MM.1S (cell line): ENCODE data around the gene RSPH6A.
A peak's percentile ranks its signal among the peaks of the same experiment; 100 is the strongest.

ENCODE experiments used
- DNase-seq: peaks from one replicate; pipeline ENCODE4 v3.0.0-alpha.2; 2015
- H2AFZ ChIP-seq: fragments of 300-600 bp; sonication (generic); 2 replicates; pipeline ENCODE4 v1.6.0; 2016; ENCODE audit warnings: antibody characterized with exemption, low read length
- H3F3A ChIP-seq: fragments of 300-600 bp; sonication (generic); 2 replicates; pipeline ENCODE4 v1.6.1; 2016; ENCODE audit warnings: mild to moderate bottlenecking, antibody characterized with exemption, low read length, moderate library complexity, mixed read lengths; ENCODE audit not compliant: insufficient read depth
- H3K27ac ChIP-seq: fragments of 300-600 bp; sonication (generic); 2 replicates; pipeline ENCODE4 v1.5.1; 2016; ENCODE audit warnings: mild to moderate bottlenecking, low read length
- H3K27me3 ChIP-seq: fragments of 300-600 bp; sonication (generic); replicated peaks from 2 replicates; pipeline ENCODE4 v1.6.0; 2016; ENCODE audit warnings: low read length; ENCODE audit not compliant: insufficient read depth
- H3K36me3 ChIP-seq: fragments of 300-600 bp; sonication (generic); replicated peaks from 2 replicates; pipeline ENCODE4 v1.6.1; 2016; ENCODE audit warnings: mild to moderate bottlenecking, low read length, mixed read lengths; ENCODE audit not compliant: insufficient read depth
- H3K4me1 ChIP-seq: fragments of 300-600 bp; sonication (generic); 2 replicates; pipeline ENCODE4 v1.6.1; 2016; ENCODE audit warnings: low read length, mixed read lengths
- H3K4me2 ChIP-seq: fragments of 300-600 bp; sonication (generic); 2 replicates; pipeline ENCODE4 v1.6.0; 2016; ENCODE audit warnings: low read depth, low read length
- H3K4me3 ChIP-seq: fragments of 300-600 bp; sonication (generic); 2 replicates; pipeline ENCODE4 v1.5.1; 2016; ENCODE audit warnings: low read length, mixed read lengths
- H3K79me2 ChIP-seq: fragments of 300-600 bp; sonication (generic); 2 replicates; pipeline ENCODE4 v1.6.1; 2016; ENCODE audit warnings: mixed run types, low read length, mixed read lengths
- H3K9ac ChIP-seq: fragments of 300-600 bp; sonication (generic); 2 replicates; pipeline ENCODE4 v1.6.1; 2016; ENCODE audit warnings: low read length, mixed read lengths
- H3K9me2 ChIP-seq: fragments of 300-600 bp; sonication (generic); replicated peaks from 2 replicates; pipeline ENCODE4 v1.6.1; 2016; ENCODE audit warnings: mild to moderate bottlenecking, low read length, mixed read lengths; ENCODE audit not compliant: insufficient read depth
- H3K9me3 ChIP-seq: fragments of 300-600 bp; sonication (generic); replicated peaks from 2 replicates; pipeline ENCODE4 v1.6.1; 2016; ENCODE audit warnings: mild to moderate bottlenecking, low read length, mixed read lengths; ENCODE audit not compliant: insufficient read depth
- H4K20me1 ChIP-seq: fragments of 300-600 bp; sonication (generic); 2 replicates; pipeline ENCODE4 v1.6.1; 2016; ENCODE audit warnings: mild to moderate bottlenecking, low read length, moderate library complexity, mixed read lengths; ENCODE audit not compliant: insufficient read depth
- EZH2 ChIP-seq: fragments of 300-600 bp; sonication (generic); optimal IDR thresholded peaks from 2 replicates; pipeline ENCODE3; 2017; ENCODE audit warnings: low read depth, mild to moderate bottlenecking, antibody characterized with exemption, low read length, mixed read lengths
- EZH2phosphoT487 ChIP-seq: fragments of 300-600 bp; sonication (generic); IDR thresholded peaks from 2 replicates; pipeline ENCODE4 v1.6.1; 2018; ENCODE audit warnings: antibody characterized with exemption, low read length
- TF ChIP-seq, protein P1 (sequence below): fragments of 300-600 bp; sonication (generic); IDR thresholded peaks from 2 replicates; pipeline ENCODE4 v1.5.1; 2016; ENCODE audit warnings: antibody characterized with exemption, low read length, mixed read lengths

The RSPH6A gene

DNA sequence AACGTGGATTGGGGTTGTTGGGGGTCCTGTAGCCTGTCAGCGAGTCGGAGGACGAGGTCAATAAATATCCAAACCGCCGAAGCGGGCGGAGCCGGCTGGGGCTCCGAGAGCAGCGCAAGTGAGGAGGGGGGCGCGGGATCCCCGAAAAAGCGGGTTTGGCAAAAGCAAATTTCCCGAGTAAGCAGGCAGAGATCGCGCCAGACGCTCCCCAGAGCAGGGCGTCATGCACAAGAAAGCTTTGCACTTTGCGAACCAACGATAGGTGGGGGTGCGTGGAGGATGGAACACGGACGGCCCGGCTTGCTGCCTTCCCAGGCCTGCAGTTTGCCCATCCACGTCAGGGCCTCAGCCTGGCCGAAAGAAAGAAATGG lies 45.3 kb downstream of the RSPH6A start:
- no peaks in the 10 kb centered on the region for H4K20me1 ChIP-seq
- H3K36me3 ChIP-seq: no peaks in the 10 kb centered on the region
- peak overlapping the region; percentile 83 for H2AFZ ChIP-seq
- H3K27me3 ChIP-seq: peaks cover 13% of the 10 kb centered on the region; the same call in 1 of the 2 replicates
- H3K9ac ChIP-seq: peak overlapping the region; percentile 64; the same call in 1 of the 2 replicates
- no peaks in the 10 kb centered on the region for H3K9me3 ChIP-seq
- peak; percentile 44 for DNase-seq
- H3K4me1 ChIP-seq: peaks cover 5% of the 10 kb centered on the region
- H3K27ac ChIP-seq: peak overlapping the region; percentile 76; the same call in 1 of the 2 replicates
- TF ChIP-seq EZH2phosphoT487 (no peak), EZH2 (no peak)
- TF ChIP-seq, protein P1, sequence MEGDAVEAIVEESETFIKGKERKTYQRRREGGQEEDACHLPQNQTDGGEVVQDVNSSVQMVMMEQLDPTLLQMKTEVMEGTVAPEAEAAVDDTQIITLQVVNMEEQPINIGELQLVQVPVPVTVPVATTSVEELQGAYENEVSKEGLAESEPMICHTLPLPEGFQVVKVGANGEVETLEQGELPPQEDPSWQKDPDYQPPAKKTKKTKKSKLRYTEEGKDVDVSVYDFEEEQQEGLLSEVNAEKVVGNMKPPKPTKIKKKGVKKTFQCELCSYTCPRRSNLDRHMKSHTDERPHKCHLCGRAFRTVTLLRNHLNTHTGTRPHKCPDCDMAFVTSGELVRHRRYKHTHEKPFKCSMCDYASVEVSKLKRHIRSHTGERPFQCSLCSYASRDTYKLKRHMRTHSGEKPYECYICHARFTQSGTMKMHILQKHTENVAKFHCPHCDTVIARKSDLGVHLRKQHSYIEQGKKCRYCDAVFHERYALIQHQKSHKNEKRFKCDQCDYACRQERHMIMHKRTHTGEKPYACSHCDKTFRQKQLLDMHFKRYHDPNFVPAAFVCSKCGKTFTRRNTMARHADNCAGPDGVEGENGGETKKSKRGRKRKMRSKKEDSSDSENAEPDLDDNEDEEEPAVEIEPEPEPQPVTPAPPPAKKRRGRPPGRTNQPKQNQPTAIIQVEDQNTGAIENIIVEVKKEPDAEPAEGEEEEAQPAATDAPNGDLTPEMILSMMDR: no peak
- peaks cover 14% of the 10 kb centered on the region for H3F3A ChIP-seq
- H3K4me2 ChIP-seq: peak overlapping the region; percentile 96
- H3K4me3 ChIP-seq: peak overlapping the region; percentile 67
- no peaks in the 10 kb centered on the region for H3K9me2 ChIP-seq
- H3K79me2 ChIP-seq: no peaks in the 10 kb centered on the region

DNA sequence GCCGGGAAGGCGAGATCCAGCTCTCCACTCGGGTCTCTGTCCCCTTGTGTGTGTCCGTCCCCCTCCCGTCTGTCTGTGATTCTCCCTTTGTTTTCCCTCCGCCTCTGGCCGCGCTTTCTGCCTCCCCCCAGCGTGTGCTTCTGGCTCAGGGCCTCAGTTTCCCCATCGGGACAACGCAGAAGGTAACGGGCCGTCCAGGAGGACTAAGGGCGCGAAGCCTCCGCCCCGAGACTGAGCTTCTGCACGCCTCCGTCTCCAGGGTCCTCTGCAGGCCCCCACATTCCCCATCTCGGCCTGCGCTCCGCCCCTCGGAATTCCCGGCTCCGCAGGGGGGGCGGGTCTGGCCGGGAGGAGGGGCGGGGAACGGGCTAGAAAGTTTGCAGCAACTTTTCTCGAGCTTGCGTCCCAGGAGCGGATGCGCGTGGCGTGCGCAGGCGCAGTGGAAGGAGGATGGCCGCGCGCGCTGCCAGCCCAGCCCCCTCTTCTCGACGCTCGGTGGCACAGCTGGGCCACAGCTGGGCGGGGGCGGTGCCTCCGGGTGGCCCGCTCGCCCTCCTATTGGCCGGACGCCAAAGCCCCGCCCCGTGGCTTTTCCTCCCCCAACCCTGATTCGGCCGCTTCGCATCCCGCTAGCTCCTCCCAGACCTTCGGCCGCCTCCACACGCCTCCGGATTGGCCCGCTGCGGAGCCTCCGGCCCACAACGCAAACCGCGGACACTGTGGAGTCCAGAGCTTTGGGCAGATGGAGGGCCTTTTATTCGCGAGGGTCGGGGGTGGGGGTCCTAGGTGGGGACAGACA lies 45.9 kb downstream of the RSPH6A start, which contains the start of gene SIX5:
SIX5 (minus strand) TSS at position 269 of the 799 bp plus-strand sequence. CDS start 408 bp downstream, outside the sequence.
- H3K9ac ChIP-seq: peak within 1 kb of the TSS; percentile 64; the same call in 1 of the 2 replicates
- peak within 1 kb of the TSS; percentile 76; the same call in 1 of the 2 replicates for H3K27ac ChIP-seq
- no peaks in the 10 kb centered on the region for H3K79me2 ChIP-seq
- TF ChIP-seq, protein P1: no peak
- TF ChIP-seq EZH2phosphoT487: no peak
- TF ChIP-seq EZH2: no peak
- H3K4me2 ChIP-seq: peak within 1 kb of the TSS; percentile 99
- no peaks in the 10 kb centered on the region for H4K20me1 ChIP-seq
- no peaks in the 10 kb centered on the region for H3K9me3 ChIP-seq
- H3K27me3 ChIP-seq: peaks cover 13% of the 10 kb centered on the region; the same call in 1 of the 2 replicates
- peaks cover 14% of the 10 kb centered on the region for H3F3A ChIP-seq
- H3K9me2 ChIP-seq: no peaks in the 10 kb centered on the region
- peaks cover 5% of the 10 kb centered on the region for H3K4me1 ChIP-seq
- DNase-seq: peak; percentile 97
- H3K36me3 ChIP-seq: no peaks in the 10 kb centered on the region
- peak within 1 kb of the TSS; percentile 90 for H3K4me3 ChIP-seq
- peak within 1 kb of the TSS; percentile 90 for H2AFZ ChIP-seq

DNA sequence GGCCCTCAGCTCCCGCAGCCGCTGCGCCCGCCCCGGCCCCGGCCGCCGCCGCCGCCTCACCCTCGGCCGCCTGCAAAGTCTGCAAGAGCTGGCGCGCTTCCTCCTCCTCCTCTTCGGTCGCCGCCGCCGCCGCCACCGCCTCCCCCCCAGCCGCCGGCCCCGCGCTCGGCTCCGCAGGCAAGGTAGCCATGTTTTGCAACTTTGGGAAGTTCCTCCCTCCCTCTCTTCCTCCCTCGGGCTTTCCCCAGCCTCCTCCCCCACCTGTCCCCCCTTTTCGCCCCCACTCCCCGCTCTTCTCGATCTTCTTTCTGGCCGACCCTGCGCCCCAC lies 46.5 kb downstream of the RSPH6A start:
- H3K4me1 ChIP-seq: peaks cover 5% of the 10 kb centered on the region
- no peak overlapping the region for H3K27ac ChIP-seq
- DNase-seq: no peak
- H3K79me2 ChIP-seq: no peaks in the 10 kb centered on the region
- H3F3A ChIP-seq: peaks cover 14% of the 10 kb centered on the region
- peak overlapping the region; percentile 90 for H3K4me3 ChIP-seq
- TF ChIP-seq EZH2: no peak
- TF ChIP-seq EZH2phosphoT487: no peak
- TF ChIP-seq, protein P1: no peak
- no peaks in the 10 kb centered on the region for H4K20me1 ChIP-seq
- no peaks in the 10 kb centered on the region for H3K36me3 ChIP-seq
- peak overlapping the region; percentile 64; the same call in 1 of the 2 replicates for H3K9ac ChIP-seq
- peaks cover 19% of the 10 kb centered on the region; the same call in 1 of the 2 replicates for H3K27me3 ChIP-seq
- H3K9me2 ChIP-seq: no peaks in the 10 kb centered on the region
- peak overlapping the region; percentile 99 for H3K4me2 ChIP-seq
- no peaks in the 10 kb centered on the region for H3K9me3 ChIP-seq
- peak overlapping the region; percentile 90 for H2AFZ ChIP-seq
